Measurements from ENCODE around the gene MBD5.
"Not testable (repeated sequence)": the region's sequence is repeated elsewhere in the genome, so short reads cannot be mapped to it uniquely, and the experiment has no call there.

The MBD5 gene

DNA sequence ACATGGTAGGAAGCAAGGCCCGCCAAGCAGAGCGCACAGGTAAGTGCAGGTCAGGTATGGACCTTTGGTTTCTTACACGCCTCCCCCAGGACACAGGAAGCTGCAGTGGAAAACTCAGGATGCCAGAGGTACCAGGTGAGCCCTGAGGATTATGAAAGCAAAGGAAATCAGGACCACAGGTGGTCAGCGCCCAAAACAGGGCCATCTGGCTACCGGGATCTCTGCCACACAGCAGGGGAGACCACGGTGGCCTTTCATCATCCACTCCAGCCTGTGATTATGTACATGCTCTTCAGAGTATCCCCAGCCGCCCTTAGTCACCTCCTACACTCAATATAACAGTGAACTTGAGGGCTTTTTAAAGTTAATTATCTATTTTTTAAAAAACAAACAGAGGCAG, 498.1 kb downstream of the MBD5 start:
- DNase-seq (ENCODE audit: low read depth in 2 of 2): no peak

DNA sequence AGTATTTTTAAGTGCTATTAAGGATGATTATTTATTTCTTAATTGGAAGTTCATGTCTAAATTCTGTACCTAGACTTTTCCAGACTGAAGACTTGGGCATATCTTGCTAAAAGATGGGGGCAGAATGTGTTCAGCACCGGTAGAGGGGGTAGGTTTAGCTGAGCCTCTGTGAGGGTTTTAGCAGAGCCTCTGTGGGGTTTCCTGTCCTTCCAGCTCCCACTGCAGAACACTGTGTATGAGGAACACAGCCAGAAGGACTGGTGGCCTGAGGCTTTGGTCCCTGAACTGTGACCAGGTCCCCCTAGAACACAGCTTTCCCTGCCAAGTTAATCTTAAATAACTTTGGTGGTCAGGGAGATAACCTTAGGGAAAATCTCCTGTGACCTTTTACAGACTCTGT, 500.3 kb downstream of the MBD5 start:
- no peak for DNase-seq (ENCODE audit: low read depth in 2 of 2)

DNA sequence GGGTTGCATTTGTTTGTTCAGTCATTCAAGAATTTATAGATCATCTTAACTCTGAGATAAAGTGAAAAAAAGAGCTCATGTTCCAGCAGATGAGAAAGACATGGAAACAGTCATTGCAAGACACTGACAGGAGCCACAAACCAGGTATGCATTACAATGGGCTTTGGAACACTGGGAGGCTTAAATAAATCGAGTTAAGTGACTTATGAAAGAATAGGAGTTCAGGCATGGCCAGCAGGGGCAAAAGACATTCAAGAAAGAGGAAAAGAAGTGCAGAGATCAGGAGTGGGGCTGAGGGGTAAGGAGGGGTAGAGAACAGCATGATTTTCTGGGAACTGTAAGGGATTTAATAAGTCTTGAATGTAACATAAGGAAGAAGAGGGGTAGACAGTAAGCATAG, 502.4 kb downstream of the MBD5 start:
- DNase-seq (ENCODE audit: low read depth in 2 of 2): no peak

DNA sequence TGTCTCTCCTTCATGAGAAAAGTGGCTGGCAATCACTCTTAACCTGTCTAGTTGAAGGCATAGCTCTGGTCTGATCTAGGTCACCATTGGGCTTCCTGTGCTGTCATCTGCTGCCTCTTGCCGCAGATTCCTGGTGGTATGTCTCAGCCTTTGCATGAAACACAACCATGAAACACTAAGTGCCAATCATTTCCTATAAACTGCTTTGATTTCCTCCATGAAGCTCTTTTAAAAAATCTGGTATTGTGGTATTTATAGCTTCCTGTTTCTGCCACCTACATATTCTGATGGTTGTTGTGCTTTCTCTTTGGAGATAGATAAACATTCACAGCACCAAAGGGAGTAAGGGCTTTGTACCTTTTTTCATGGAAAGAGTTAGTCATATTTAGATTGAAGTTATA, 503.6 kb downstream of the MBD5 start:
- no peak for DNase-seq (ENCODE audit: low read depth in 2 of 2)

DNA sequence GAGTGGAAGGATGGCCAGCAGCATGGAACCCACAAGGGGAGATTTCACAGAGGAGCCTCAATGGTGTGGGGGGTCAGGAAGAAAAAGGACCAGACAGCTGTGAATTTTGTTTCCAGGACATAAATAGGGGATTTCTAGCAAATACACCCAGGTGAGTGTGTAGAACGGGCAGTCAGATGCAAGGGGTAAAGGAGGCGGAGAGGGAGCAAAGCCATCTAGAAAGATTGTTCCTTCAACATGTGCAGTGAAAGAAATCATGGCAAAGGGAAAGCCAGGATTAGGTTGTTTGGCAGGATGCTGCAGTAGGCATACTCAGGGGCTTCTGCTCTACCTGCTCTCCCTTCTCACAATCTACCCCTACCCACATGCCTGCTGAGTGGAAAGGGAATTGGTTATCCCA, 504.2 kb downstream of the MBD5 start:
- DNase-seq (ENCODE audit: low read depth in 2 of 2): no peak

DNA sequence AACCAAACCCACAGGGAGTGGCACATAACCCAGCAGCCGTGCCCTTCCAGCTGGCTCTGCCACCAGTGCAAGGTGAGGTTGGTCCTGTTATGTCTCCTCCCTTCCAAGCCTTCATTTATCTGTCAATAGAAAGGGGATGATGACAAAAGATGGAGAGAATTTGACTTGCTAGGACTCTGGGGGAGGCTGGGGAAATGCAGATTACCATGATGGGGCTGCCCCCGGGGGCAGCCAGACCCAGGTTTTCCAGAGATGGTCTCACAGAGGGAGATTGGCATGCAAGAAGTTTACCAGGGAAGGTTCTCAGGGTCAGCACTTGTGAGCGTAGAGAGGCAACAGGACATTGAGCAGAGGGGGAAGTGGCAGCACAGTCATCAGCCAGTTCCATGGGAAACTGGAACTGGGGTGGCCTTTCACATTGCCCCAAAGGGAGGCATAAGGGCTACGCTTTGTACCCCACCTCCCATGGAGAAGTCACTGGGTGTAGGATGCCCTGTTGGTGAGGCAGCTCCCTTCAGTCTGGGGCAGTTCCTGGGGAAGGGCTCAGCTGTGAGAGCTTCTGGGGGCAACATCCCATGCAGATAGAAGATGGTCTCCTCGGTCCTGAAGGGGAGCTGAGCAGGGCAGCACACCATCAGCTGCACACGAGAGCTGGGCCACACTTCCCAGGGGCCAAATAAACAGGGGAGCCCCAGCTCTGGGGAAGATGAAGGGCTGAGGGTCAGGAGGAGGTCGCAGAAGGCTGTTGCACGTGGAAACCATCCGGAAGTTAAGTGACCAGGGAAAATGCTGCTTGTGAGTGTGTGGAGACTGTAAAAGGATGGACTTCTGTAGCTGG, 505.8 kb downstream of the MBD5 start:
- no peak for DNase-seq (ENCODE audit: low read depth in 2 of 2)

DNA sequence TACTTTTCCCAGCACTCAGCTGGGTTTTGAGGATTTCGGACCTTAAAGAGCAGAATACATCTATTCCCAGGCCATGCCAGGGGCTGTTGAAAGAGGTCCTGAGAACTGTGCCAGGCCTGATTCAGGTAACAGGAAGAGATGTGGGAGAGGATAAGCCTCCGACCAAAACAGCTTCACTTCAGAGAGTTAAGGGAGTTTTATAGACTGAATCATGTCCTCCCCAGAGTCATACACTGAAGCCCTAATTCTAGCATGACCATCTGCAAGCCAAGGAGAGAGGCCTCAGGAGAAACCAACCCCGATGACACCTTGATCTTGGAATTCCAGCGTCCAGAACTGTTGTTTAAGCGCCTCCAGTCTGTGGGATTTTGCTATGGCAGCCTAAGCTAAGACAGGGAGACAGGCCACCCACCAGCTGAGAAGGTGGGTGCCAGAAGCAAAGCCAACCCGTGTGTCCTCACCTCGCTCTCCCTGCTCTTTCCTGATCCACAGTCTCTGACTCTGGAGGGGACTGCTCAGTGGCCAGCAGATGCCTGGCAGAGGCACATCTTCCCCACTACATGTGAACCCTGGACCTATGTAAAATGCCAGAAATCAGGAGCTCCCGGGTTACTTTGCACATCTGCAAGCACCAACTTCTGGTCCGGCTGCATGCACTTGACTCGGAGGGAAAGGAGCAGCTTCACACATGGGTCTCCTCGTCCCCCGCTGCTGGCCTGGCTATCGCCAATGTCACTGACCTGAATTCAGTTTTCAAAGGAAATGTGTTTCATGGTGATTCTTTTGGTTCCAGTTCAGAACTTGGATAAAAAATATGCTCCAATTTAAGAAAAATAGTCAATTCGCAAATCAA, 506.8 kb downstream of the MBD5 start:
- DNase-seq (ENCODE audit: low read depth in 2 of 2): no peak

DNA sequence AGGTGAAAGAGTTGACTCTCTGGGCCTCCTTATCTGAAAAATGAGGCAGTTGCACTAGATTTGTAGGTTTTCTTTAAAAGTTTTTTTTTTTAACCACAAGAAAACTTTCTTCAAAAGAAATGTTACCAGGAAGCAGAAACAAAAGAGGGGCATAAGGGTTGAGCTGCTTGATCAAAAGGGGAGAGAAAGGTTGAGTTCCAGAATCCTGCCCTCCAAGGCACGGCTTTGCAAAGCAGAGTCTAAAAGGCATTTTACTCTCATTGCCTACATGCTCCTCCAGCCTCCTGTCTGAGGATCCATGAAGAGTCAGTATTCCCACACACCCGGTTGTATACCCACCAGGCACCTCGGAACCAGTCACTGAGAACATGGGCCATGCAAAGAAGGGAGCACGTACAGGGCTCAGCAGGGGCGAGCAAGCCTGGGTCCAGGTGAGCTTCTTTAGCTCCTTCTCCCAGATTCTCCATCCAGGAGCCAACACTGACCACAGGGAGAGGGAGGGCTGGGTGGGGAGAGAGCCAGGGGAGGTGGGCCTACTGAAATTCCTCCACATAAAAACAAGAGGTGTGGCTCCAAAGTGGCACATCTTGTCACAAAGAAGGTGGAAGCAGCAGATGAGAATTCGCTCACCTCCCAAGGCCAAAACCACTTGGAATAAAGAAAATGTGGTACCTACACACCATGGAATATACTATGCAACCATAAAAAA, 507.6 kb downstream of the MBD5 start:
- no peak for DNase-seq (ENCODE audit: low read depth in 2 of 2)

DNA sequence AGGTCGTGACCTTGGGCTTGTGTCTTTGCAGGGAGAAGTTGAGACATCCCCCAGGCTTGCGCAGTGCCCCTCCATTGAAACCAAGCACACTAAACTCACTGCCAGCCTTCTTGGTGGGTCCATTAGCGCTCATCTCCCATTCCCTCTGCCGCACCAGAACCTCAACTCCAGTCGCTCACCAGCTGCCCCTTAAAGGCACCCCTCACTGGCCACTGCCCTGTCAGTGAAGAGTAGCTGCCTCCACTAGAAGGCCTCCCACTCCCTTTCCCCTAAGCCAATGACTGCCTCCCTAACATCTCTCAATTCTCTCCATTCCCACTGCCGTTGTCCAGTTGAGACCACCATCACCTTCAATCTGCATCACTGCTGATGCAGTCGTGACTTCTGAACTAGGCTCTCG, 508.9 kb downstream of the MBD5 start:
- no peak for DNase-seq (ENCODE audit: low read depth in 2 of 2)

DNA sequence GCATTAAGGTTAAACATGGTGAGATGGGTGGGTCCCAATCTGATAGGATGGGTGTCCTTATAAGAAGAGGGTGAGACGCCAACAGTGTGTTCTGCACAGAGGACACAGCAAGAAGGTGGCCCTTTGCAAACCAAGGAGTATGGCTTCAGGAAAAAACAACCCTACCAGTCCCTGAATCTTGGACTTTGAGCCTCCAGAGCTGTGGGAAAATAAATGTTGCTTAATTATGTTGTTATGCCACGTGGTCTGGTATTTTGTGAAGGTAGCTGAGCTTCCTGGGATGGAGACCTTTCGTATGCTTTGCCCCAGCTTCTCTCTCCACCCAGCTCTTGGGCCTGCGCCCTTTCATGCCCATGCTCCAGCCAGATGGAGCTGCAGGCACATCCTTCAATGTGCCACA, 509.5 kb downstream of the MBD5 start:
- DNase-seq (ENCODE audit: low read depth in 2 of 2): no peak

DNA sequence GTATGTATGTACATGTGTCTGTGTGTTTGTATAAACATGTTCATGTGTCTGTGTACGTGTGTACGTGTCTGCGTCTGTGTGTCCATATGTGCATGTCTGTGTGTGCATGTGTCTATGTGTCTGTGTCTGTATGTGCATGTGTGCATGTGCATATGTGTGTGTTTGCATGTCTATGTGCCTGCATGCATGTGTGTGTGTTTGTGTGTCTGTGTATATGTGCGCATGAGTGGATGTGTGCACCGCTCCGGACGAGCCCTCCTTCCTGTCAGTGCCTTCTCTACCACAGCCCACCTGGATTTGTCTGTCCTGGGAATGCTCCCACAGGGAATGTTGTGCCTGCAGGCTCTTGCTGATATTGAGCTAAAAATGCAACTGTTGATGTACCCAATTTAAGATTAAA, 510.3 kb downstream of the MBD5 start:
- no peak for DNase-seq (ENCODE audit: low read depth in 2 of 2)

DNA sequence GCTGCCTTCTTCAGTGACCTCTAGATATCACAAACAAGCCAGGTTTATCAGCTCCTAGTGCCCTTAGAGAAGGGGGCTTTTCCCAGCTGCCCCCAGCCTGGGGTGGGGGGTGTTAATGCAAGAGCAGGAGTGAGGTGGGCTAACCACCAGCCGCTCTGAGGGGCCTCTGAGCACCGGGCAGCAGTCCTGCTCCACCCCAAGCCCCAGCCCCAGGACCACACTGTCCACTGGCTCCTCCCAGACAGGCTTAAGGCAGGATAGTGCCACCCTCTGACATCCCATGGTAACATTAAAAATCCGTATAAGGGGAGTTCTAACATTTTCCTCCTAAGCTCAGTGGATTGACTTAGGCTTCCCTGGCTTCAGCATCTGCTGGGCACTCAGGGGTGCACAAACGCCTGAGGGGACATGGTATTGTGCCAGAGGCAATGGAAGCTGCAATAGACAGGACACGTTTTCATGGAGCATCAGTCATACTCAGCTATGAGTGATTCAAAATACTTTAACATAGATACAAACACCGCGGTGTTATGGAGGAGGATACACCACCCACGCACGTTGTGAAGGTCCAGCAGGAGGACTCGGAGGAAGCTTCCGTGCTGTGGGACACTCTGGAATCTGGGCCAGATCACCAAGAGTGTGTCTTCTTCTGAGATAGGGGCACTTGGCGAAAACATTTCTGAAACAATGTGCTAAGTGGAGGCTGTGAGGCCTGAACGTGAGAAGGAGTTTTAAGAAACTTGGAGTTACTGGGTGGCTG, 511.0 kb downstream of the MBD5 start:
- DNase-seq (ENCODE audit: low read depth in 2 of 2): no peak

DNA sequence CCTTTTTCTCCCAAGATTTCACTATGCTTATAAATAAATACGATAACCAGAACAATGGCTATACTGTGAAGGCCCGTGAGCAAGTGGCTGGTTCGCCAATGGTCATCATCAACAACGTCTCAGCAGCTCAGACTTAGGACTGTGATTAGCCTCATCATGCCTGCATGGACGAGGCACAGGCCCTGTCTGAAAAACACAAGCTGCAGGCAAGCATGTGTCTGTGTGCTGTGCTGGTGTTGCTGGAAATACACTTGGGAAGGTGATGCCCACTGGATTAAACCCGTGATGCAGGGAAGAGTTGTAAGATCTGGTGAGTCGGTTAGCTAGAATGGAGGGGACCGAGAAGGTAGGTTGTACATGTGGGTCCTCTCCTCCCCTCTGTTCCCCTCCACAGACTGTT, 512.1 kb downstream of the MBD5 start:
- DNase-seq (ENCODE audit: low read depth in 2 of 2): no peak

DNA sequence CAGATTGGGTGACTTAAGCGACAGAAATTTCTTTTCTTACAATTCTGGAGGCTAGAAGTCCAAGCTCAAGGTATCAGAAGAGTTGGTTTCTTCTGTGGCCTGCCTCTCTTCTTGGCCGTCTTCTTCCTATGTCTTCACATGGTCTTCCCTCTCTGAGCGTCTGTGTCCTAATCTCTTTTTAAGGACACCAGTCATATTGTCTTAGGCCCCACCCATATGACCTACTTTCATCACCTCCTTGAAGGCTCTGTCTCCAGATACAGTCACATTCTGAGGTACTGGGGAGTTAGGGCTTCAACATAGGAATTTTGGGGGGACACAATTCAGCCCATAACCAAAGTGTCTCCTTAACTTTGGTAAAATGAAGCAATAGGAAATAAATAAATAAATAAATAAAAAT, 512.8 kb downstream of the MBD5 start:
- DNase-seq (ENCODE audit: low read depth in 2 of 2): no peak

DNA sequence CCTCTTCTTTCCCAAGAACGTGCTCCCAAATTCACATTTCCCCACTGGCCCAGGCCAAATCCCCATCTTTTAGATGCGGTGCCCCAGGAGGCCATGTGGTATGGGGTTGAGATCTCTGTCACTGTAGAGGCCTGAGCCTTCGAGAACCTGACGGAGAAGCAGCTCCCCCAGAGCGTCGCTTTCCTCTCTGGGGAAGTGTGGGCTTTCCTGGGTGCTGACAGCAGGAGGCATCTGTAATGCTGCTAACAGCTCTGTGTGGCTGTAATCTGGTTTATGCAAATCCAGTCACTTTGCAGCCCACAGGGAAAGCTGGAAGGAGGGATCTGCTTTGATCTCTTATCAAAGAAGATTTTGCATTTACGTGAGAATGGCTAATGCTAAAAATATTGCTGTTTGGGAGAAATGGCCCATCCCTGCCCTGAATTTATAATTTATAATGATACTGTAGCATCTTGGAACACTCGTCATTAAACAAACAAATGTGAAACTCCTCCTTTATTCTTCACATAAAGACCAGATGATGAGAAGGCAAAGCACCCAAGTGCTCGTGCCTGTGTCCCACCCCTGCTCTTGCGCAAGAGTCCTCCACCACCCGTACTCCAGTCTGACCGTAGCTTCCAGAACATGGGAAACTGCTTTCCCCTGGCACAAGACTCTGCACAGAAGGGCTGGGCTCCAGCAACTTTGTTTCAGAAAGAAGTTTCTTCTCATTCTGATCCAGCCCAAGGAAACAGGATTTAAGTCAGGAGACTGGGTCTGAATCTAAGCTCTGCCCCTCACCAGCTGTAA, 513.7 kb downstream of the MBD5 start:
- DNase-seq (ENCODE audit: low read depth in 2 of 2): no peak

DNA sequence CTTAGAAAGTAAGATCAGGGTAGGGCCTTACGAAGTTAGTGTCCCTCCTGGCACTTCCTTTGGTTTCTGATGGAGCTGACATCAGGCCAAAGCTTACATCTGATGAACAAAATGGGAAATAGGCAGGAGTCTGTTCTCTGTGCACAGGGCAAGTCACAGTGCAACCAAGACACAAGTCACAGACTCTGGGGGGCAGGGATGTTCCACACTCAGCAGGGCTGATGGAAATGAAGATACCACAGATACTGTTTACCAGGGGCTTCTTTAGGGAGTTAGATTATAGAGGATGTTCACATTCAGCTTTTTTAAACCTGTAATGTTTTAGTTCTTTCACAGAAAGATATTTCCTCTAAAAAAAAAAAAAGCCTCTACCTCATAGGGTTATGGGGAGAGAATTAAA, 517.5 kb downstream of the MBD5 start:
- DNase-seq (ENCODE audit: low read depth in 2 of 2): no peak

DNA sequence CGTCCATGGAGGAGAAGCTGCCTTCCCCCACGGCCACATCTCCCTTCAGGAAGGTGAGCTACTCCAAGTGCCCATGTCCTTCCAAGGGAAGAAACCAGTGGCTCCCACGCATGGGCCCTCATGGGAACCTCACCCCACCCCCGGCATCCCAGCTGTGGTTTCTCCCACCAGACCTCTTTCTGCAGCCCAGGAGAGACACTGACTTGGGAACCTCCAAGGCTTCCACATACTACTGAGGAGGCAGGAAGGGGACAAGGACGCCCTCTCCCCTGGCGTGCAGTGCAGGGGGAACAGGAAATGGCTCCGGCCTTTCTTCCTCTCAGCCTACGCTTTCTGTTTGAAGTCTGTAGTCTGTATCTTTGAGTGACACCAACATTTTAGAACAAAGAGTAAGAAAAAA, 519.1 kb downstream of the MBD5 start:
- DNase-seq (ENCODE audit: low read depth in 2 of 2): no peak

DNA sequence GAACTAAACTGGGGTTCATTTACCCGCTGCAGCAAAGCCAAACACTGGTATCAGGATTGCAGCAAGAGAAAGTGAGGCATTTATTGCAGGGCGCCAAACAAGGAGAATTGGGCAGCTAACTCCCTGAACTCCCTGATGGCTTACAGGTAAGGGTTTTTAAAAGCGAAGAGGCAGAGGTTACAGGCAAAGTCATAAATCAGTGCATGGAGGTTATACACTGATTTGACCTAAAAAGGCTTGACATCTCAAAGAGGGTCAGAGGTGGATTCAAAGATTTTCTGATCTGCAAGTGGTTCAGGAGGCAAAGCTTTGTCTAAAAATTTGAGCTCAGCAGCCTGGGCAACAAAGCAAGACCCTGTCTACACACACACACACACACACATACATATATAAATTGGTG, 520.9 kb downstream of the MBD5 start:
- no peak for DNase-seq (ENCODE audit: low read depth in 2 of 2)

DNA sequence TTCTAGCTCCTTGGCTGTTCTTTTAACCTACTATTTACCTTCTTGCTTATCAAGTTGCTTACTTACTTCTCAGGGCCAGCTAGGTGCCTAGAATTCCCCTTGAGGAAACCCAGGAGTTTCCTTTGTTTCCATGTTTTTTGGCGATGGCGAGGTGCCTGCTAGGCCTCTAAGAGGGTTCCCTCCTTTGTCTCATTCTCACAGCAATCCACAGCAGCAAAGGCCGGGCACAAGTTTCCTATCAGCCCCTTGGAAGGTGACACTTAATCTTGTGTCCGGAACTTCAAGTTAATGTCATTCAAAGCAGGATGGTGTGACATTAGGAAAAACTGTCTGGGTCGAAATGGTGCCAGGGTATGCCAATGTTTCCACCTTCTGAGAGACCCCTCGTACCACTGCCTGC, 521.7 kb downstream of the MBD5 start:
- no peak for DNase-seq (ENCODE audit: low read depth in 2 of 2)

DNA sequence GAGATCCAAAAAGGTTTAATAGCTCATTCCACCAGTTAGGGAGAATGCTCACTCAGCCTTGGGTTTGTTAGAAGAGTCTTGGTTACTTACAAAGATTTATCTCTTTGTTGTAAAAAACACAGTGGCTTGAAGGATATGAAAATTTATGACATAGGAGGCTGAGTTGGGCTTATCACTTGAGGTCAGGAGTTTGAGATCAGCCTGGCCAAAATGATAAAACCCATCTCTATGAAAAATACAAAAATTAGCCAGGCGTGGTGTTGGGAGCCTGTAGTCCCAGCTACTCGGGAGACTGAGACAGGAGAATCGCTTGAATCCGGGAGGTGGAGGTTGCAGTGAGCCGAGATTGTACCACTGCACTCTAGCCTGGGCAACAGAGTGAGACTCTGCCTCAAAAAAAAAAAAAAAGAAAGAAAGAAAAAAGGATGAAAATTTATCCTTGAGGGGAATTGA, 522.2 kb downstream of the MBD5 start:
- DNase-seq (ENCODE audit: low read depth in 2 of 2): not testable (repeated sequence)
